ENCODE data around the gene BNC1.
"Not testable (repeated sequence)": the region's sequence is repeated elsewhere in the genome, so short reads cannot be mapped to it uniquely, and the experiment has no call there.

Gene BNC1

GRCh38 chr15:83282776-83283137 lies 1.7 kb downstream of the BNC1 start:
- Histone ChIP-seq H3K36me3 (ENCODE audit: control insufficient read depth, insufficient read depth, low read length) (no peaks in the 10 kb centered on the region), H3K27ac (ENCODE audit: low read depth, low read length) (no peak overlapping the region), H3K9ac (ENCODE audit: low read depth, low read length) (no peak overlapping the region), H3K4me3 (ENCODE audit: low read depth, low read length) (peak overlapping the region; percentile 55), H3K9me3 (ENCODE audit: control insufficient read depth, insufficient read depth, low read length) (no peaks in the 10 kb centered on the region), H3K4me1 (ENCODE audit: control insufficient read depth, insufficient read depth, low read length) (no peaks in the 10 kb centered on the region; the same call in 1 of the 2 replicates), H3K27me3 (ENCODE audit: control insufficient read depth, insufficient read depth, low read length) (peaks cover 74% of the 10 kb centered on the region)

GRCh38 chr15:83282141-83282540 lies 2.3 kb downstream of the BNC1 start:
- no peak overlapping the region for H3K27ac ChIP-seq (ENCODE audit: low read depth, low read length)
- no peak overlapping the region for H3K4me3 ChIP-seq (ENCODE audit: low read depth, low read length)
- no peaks in the 10 kb centered on the region; the same call in 1 of the 2 replicates for H3K4me1 ChIP-seq (ENCODE audit: control insufficient read depth, insufficient read depth, low read length)
- no peaks in the 10 kb centered on the region for H3K9me3 ChIP-seq (ENCODE audit: control insufficient read depth, insufficient read depth, low read length)
- H3K36me3 ChIP-seq (ENCODE audit: control insufficient read depth, insufficient read depth, low read length): no peaks in the 10 kb centered on the region
- H3K27me3 ChIP-seq (ENCODE audit: control insufficient read depth, insufficient read depth, low read length): peaks cover 69% of the 10 kb centered on the region
- H3K9ac ChIP-seq (ENCODE audit: low read depth, low read length): no peak overlapping the region

- Histone ChIP-seq H3K4me1 (ENCODE audit: control insufficient read depth, insufficient read depth, low read length) (no peaks in the 10 kb centered on the region), H3K27me3 (ENCODE audit: control insufficient read depth, insufficient read depth, low read length) (peaks cover 31% of the 10 kb centered on the region), H3K27ac (ENCODE audit: low read depth, low read length) (no peak overlapping the region), H3K4me3 (ENCODE audit: low read depth, low read length) (no peak overlapping the region), H3K9ac (ENCODE audit: low read depth, low read length) (no peak overlapping the region), H3K9me3 (ENCODE audit: control insufficient read depth, insufficient read depth, low read length) (no peaks in the 10 kb centered on the region), H3K36me3 (ENCODE audit: control insufficient read depth, insufficient read depth, low read length) (no peaks in the 10 kb centered on the region)
Measured at GRCh38 chr15:83278191-83278590, 6.3 kb downstream of the BNC1 start.

GRCh38 chr15:83276661-83277060 lies 7.8 kb downstream of the BNC1 start:
- no peak overlapping the region for H3K27ac ChIP-seq (ENCODE audit: low read depth, low read length)
- H3K4me1 ChIP-seq (ENCODE audit: control insufficient read depth, insufficient read depth, low read length): no peaks in the 10 kb centered on the region
- H3K36me3 ChIP-seq (ENCODE audit: control insufficient read depth, insufficient read depth, low read length): no peaks in the 10 kb centered on the region
- H3K27me3 ChIP-seq (ENCODE audit: control insufficient read depth, insufficient read depth, low read length): peaks cover 16% of the 10 kb centered on the region
- no peak overlapping the region for H3K4me3 ChIP-seq (ENCODE audit: low read depth, low read length)
- no peak overlapping the region for H3K9ac ChIP-seq (ENCODE audit: low read depth, low read length)
- H3K9me3 ChIP-seq (ENCODE audit: control insufficient read depth, insufficient read depth, low read length): no peaks in the 10 kb centered on the region

GRCh38 chr15:83275412-83275811 lies 9.1 kb downstream of the BNC1 start:
- no peaks in the 10 kb centered on the region for H3K9me3 ChIP-seq (ENCODE audit: control insufficient read depth, insufficient read depth, low read length)
- H3K9ac ChIP-seq (ENCODE audit: low read depth, low read length): no peak overlapping the region
- no peaks in the 10 kb centered on the region for H3K36me3 ChIP-seq (ENCODE audit: control insufficient read depth, insufficient read depth, low read length)
- H3K4me3 ChIP-seq (ENCODE audit: low read depth, low read length): no peak overlapping the region
- H3K27me3 ChIP-seq (ENCODE audit: control insufficient read depth, insufficient read depth, low read length): peaks cover 3% of the 10 kb centered on the region
- H3K4me1 ChIP-seq (ENCODE audit: control insufficient read depth, insufficient read depth, low read length): no peaks in the 10 kb centered on the region
- no peak overlapping the region for H3K27ac ChIP-seq (ENCODE audit: low read depth, low read length)

DNA sequence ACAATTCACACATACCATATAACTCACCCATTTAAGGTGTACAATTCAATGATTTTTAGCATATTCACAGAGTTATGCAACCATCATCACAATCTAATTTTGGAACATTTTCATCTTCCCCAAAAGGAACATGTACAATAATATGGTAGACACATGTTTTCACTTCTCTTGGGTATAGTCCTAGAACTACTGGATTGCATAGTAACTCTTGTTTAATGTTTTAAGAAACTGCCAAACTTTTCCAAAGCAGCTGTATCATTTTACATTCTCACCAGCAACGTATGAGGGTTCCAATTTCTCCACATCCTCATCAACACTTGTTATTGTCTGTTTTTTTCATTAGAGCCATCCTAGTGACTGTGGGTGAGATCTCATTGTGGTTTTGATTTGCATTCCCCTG lies 14.3 kb downstream of the BNC1 start:
- H3K27ac ChIP-seq (ENCODE audit: low read depth, low read length): no peak overlapping the region

DNA sequence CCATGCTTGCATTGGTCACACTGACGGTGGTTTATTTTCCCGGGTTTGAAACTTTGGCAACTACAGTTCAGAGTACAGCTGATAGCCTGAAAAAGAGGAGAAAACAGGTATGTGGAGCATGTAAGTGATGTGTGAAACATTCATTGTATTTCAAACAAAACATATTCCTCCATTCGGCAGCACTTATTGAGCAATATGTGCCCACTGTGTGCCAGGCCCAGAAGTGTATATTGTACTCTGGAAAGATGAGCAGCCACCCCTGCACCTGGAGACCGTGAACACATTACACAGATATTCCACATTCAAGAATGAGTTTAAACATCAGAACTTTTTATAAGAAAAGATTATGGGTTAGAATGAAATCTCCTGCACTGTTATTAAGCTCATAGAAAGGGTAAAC lies 16.3 kb downstream of the BNC1 start:
- H3K9me3 ChIP-seq (ENCODE audit: control insufficient read depth, insufficient read depth, low read length): no peaks in the 10 kb centered on the region
- no peaks in the 10 kb centered on the region for H3K27me3 ChIP-seq (ENCODE audit: control insufficient read depth, insufficient read depth, low read length)
- H3K4me1 ChIP-seq (ENCODE audit: control insufficient read depth, insufficient read depth, low read length): no peaks in the 10 kb centered on the region
- H3K36me3 ChIP-seq (ENCODE audit: control insufficient read depth, insufficient read depth, low read length): no peaks in the 10 kb centered on the region
- H3K9ac ChIP-seq (ENCODE audit: low read depth, low read length): no peak overlapping the region
- no peak overlapping the region for H3K4me3 ChIP-seq (ENCODE audit: low read depth, low read length)
- H3K27ac ChIP-seq (ENCODE audit: low read depth, low read length): no peak overlapping the region

More for the DNA sequence above, 14.3 kb downstream of the BNC1 start:
- no peaks in the 10 kb centered on the region for H3K36me3 ChIP-seq (ENCODE audit: control insufficient read depth, insufficient read depth, low read length)
- H3K27me3 ChIP-seq (ENCODE audit: control insufficient read depth, insufficient read depth, low read length): no peaks in the 10 kb centered on the region
- no peaks in the 10 kb centered on the region for H3K4me1 ChIP-seq (ENCODE audit: control insufficient read depth, insufficient read depth, low read length)
- H3K9ac ChIP-seq (ENCODE audit: low read depth, low read length): no peak overlapping the region
- no peak overlapping the region for H3K4me3 ChIP-seq (ENCODE audit: low read depth, low read length)
- no peaks in the 10 kb centered on the region for H3K9me3 ChIP-seq (ENCODE audit: control insufficient read depth, insufficient read depth, low read length)

DNA sequence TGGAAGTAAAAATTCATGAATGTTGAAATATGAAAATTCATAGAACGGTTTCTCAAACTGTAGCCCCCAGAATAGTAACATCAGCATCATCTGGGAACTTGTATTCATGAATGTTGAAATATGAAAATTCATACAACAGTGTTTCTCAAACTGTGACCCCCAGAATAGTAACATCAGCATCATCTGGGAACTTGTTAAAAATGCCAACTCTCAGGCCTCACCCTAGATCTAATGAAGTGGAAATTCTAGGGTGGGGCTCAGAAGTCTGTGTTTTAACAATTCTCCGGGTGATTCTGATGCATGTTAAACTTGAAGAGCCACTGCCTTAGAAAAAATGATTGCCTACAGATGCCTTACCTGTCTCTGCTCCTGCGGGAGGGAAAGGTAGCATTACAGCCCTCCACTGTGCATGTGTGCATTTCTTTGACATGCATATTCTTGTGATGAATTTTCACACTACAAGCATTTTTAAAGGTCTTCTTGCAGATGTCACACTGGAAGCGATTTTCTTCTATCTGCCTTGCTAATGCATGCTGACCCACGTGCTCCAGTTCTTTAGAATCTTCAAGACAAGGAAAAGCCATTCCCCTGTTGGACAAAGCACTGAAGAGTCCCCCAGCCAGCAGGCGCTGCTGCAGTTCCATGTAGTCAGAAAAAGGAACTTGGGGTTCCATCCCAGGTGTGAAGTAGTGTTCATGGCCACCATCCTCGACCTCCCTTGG lies 21.7 kb downstream of the BNC1 start:
- no peaks in the 10 kb centered on the region for H3K27me3 ChIP-seq (ENCODE audit: control insufficient read depth, insufficient read depth, low read length)
- no peak overlapping the region for H3K4me3 ChIP-seq (ENCODE audit: low read depth, low read length)
- H3K9me3 ChIP-seq (ENCODE audit: control insufficient read depth, insufficient read depth, low read length): no peaks in the 10 kb centered on the region
- H3K4me1 ChIP-seq (ENCODE audit: control insufficient read depth, insufficient read depth, low read length): no peaks in the 10 kb centered on the region
- no peak overlapping the region for H3K9ac ChIP-seq (ENCODE audit: low read depth, low read length)
- H3K27ac ChIP-seq (ENCODE audit: low read depth, low read length): no peak overlapping the region
- H3K36me3 ChIP-seq (ENCODE audit: control insufficient read depth, insufficient read depth, low read length): no peaks in the 10 kb centered on the region

DNA sequence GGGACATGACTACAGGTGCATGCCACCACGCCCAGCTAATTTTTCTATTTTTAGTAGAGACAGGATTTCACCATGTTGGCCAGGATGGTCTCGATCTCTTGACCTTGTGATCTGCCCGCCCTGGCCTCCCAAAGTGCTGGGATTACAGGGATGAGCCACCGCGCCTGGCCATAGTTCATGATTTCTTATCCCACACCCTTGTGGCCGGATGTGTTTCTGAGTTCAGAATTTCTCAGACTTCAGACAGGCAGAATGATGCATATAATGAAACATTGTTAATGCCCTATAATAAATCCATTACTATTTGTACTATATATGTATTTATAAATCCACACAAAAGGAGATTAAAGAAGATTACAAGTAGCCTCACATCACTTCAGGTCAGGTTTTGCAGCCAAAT lies 22.3 kb downstream of the BNC1 start:
- not testable (repeated sequence) for H3K27ac ChIP-seq (ENCODE audit: low read depth, low read length); H3K9me3 ChIP-seq (ENCODE audit: control insufficient read depth, insufficient read depth, low read length); H3K4me1 ChIP-seq (ENCODE audit: control insufficient read depth, insufficient read depth, low read length)

DNA sequence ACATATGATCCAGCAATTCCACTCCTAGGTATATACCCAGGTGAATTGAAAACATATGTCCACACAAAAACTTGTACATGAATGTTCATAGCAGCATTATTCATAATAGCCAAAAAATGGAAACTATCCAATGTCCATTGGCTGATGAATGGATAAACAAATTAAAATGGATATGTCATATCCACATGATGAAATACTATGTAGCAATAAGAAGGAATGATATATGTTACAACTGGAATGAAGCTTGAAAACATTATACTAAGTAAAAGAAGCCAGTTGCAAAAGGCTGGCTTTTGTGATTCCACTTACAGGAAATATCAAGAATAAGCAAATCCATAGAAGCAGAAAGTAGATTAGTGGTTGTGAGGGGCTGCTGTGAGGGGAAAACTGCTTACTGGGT lies 33.7 kb downstream of the BNC1 start:
- Histone ChIP-seq H3K27me3 (ENCODE audit: control insufficient read depth, insufficient read depth, low read length) (no peaks in the 10 kb centered on the region), H3K9me3 (ENCODE audit: control insufficient read depth, insufficient read depth, low read length) (no peaks in the 10 kb centered on the region), H3K4me1 (ENCODE audit: control insufficient read depth, insufficient read depth, low read length) (peaks cover 9% of the 10 kb centered on the region), H3K36me3 (ENCODE audit: control insufficient read depth, insufficient read depth, low read length) (no peaks in the 10 kb centered on the region), H3K9ac (ENCODE audit: low read depth, low read length) (no peak overlapping the region), H3K27ac (ENCODE audit: low read depth, low read length) (no peak overlapping the region), H3K4me3 (ENCODE audit: low read depth, low read length) (no peak overlapping the region)

More for the DNA sequence above, 22.3 kb downstream of the BNC1 start:
- H3K4me3 ChIP-seq (ENCODE audit: low read depth, low read length); H3K36me3 ChIP-seq (ENCODE audit: control insufficient read depth, insufficient read depth, low read length); H3K9ac ChIP-seq (ENCODE audit: low read depth, low read length); H3K27me3 ChIP-seq (ENCODE audit: control insufficient read depth, insufficient read depth, low read length): not testable (repeated sequence)

DNA sequence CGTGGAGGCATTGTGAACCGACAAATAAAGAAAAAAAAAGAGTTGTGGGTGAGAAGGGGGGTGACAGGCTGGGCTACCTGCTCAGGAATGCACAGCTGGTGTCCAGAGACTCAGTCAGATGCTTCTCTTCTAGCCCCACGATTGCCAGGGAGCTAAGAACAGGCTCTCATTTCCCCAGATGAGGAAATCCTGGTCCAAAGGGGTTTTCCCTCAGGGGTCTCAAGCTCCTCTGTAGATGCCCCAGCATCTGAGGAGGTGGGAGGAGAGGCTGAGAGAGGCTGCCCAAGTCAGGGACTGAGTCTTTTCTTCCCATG lies 35.5 kb downstream of the BNC1 start:
- no peak overlapping the region for H3K9ac ChIP-seq (ENCODE audit: low read depth, low read length)
- no peaks in the 10 kb centered on the region for H3K9me3 ChIP-seq (ENCODE audit: control insufficient read depth, insufficient read depth, low read length)
- H3K4me1 ChIP-seq (ENCODE audit: control insufficient read depth, insufficient read depth, low read length): peaks cover 9% of the 10 kb centered on the region
- no peaks in the 10 kb centered on the region for H3K27me3 ChIP-seq (ENCODE audit: control insufficient read depth, insufficient read depth, low read length)
- no peaks in the 10 kb centered on the region for H3K36me3 ChIP-seq (ENCODE audit: control insufficient read depth, insufficient read depth, low read length)
- H3K27ac ChIP-seq (ENCODE audit: low read depth, low read length): no peak overlapping the region
- no peak overlapping the region for H3K4me3 ChIP-seq (ENCODE audit: low read depth, low read length)
